GM18520 (cell line): Measurements from ENCODE around the gene ACOXL.
"Not testable (repeated sequence)": the region's sequence is repeated elsewhere in the genome, so short reads cannot be mapped to it uniquely, and the experiment has no call there.

Experiments
- ATAC-seq: cut with Tn5 transposase; IDR thresholded peaks from one replicate; pipeline ENCODE4 v1.9.1; 2021; ENCODE audit not compliant: unreplicated experiment

Gene ACOXL

GRCh38 chr2:111050701-111051376 is 318.5 kb downstream of the ACOXL start:
- ATAC-seq = no peak

GRCh38 chr2:111052621-111053020 is 320.2 kb downstream of the ACOXL start:
- no peak for ATAC-seq

GRCh38 chr2:111053266-111053665 is 320.9 kb downstream of the ACOXL start:
- no peak for ATAC-seq

DNA sequence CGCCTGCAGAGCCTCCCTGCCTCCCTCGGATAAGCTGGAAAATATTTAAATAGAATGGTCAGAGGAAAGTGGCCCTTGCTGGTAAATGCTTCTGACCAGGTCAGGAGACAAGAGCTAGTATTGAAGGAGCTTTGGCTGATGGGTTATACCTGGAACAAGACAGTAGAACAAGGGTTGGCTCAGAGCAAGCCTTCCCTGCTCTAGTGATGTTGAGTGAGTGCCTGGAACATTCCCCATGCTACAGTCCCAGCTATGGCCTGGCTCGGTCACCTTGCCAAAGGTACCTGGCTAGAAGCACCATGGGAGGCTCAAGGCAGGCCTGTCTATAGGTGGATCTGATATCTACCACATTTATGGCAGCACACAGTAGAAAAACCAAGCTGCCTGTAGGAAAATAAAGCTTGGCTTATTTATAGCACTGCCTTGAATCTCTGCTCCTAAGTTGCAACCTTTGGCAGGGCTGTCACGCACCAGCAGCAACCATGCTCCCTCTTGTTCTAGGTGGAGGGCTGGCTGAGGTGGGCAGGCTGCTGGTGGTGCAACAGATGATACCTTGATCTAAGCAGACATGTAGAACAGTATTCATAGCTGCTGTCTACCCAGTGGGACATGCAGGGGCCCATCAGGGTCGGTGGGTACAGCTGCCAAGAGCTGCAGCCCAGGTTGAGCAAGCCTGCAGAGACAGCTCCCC is 321.6 kb downstream of the ACOXL start:
- ATAC-seq = no peak

DNA sequence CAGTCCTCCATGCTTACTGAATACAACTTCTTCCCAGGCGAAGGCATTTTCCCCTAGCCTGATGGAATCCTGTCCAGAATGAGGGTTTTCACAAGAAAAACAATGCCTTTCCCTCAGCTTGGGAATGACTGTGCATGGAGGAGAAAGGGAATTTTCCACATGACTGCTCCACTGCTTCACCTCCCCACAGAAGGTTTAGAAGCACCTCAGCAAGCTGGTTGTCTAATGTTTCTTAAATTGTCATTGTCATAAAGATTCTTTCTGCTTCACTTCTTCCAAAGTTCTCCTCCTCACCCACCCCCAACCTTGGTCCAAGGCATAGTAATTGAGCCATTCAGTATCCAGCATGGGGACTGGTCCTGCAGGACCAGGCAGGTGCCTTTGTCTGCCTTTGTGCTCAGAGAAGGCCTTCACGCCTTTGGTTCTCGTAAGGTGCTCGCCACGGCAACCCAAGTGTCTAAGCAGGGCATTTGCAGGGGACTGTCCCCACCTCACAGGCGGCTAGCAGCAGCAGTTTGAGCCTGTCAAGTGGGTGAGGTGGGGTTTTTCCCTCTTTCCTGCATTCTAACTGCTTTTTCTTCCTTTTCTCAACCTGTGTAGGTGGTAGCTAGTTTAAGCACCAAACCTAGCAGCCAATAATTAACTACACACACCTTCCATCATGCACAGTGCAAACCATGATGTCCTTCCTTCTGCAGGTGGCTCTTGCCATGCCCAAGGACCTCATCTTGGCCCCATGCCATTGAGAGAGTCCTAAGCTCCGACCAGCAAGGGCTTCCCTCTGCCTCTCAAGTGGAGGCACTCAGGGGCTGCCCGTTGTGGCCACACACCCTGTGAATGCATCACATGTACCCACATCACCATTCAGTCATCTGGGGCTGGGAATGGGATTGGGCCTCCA is 322.7 kb downstream of the ACOXL start:
- peak; percentile 65 for ATAC-seq

DNA sequence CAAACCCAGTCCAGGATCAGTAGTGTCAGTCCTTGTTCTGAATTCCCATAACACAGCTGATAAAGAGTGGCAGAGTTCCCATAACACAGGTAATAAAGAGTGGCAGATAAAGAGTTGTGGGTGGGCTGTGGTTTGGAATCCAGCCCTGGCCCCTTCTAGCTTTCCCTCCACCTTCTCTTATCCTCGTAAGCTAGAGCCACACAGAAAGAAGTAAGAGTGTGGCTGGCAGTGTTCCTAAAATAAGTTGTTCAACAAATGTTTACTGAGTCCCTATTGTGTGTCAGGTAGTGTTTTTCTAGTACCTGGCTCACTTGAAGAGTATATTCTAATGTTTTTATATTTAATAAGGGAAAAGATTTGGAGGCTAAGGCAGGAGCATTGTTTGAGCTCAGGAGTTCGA is 323.4 kb downstream of the ACOXL start:
- no peak for ATAC-seq

- no peak for ATAC-seq
These were observed 324.7 kb downstream of the ACOXL start for GRCh38 chr2:111057045-111057444.

- ATAC-seq = no peak
These were observed 325.3 kb downstream of the ACOXL start for GRCh38 chr2:111057721-111058120.

DNA sequence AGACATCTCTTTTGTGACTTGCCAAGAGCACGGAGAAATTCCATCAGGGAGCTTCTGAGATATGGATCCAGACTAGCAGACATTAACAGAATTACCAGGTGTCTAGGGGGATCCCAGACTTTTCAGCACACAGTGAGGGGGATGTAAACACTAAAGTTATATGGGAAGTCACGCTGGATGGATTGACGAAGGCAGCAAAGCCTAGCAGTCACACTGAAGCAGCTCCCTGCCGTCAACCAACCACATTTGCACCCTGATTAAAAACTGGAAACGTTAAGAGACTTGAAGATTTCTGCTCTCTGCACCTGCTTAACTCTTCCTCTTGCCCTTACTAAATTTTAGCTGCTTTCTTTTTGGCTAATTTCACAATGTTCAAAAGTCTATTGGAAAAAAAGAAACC is 325.9 kb downstream of the ACOXL start:
- no peak for ATAC-seq

DNA sequence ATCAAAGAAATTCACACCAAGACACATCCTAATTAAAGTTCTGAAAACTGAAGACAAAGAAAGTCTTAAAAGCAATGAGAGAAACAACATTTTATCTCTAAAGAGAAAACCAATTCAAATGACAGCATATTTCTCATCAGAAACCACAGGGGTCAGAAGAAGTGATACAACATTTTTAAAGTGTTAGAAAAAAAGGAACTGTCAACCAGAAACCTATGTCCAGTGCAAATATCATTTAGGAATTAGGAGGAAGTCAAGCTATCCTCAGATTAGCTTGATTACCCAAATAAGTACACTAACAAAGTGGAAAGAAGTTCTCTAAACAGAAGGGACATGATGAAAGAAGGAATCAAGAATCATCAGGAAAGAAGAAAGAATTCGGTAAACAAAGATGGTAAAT is 328.8 kb downstream of the ACOXL start:
- no peak for ATAC-seq

DNA sequence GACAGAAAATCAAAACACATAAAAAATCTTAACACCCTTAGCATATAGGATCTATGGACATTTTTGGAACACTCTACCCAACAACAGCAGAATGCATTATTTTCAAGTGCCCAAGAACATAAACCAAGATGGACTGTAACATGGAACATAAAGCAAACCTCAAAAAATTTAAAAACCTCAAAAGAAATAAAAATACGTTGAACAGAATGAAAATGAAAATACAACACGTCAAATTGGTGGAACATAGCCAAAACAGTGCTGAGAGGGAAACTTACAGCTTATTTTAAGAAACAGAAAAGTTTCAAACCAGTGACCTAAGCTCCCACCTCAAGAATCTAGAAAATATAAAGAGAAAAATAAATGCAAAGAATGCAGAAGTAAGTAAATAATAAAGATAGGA is 330.0 kb downstream of the ACOXL start:
- peak; percentile 53 for ATAC-seq

DNA sequence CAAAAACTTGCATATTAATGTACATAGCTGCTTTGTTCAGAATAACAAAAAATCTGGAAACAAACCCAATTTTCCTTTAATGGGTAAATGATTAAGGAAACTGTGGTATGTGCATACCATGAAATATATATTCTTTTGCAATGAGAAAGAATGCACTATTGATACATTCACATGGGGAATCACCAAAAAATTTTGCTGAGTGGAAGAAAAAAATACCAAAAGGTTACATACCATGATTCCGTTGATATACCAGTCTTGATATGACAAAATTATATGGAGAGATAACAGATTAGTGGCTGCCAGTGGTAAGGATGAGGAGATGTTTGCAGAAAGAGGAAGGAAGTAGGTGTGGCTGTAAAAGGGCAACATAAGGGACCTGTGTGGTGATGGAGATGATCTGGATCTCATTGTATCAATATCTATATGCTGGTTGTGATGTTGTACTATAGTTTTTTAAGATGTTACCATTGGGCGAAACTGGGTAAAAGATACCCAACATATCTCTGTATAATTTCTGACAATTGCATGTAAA is 333.8 kb downstream of the ACOXL start:
- no peak for ATAC-seq

DNA sequence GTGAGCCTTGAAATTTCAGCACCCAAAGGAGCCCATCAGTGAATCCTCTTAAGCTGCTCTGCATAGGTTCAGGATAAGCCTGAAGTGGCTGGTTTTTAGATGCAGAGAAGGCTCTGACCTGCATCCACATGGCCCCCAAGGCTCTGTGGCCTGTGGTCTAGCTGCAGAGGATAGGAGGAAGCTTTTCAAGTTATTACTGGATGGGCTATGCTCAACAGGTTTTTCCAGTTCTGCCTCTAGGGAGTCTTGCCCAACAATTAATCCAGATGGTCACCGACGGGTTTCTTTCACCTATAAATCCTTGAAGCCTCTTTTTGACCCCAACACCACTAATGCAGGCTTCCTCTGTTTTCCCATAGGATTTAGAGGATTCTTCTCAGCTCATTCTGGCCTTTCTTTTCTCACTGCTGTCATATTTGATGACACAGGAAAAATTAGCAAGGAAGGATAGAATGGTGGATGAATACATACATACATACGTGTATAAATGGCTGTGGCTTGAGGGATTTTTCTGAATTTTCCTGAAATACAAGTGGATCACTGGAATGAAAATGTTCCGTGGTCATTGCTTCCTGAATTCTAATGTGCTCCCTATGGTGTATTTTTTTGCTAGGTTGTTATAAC is 336.2 kb downstream of the ACOXL start:
- ATAC-seq = no peak

DNA sequence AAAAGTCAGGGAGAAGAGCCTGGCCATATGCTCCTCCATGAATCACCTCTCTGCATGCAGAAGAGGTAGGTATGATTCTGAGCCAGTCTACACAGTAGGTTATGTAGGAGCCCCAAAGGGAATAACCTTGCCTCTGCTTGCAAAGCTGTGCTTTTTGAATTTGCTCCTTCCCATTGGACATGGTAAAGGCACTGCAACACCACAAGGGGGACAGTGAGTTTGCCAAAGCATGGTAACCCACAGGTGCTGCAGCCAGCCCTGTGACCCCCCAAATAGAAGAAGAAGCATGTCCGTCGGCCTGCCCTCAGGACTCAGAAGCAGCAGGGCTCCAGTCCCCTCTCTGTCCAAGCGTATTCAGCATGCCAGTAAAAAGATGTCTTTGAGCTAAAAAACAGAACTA is 337.3 kb downstream of the ACOXL start:
- no peak for ATAC-seq

DNA sequence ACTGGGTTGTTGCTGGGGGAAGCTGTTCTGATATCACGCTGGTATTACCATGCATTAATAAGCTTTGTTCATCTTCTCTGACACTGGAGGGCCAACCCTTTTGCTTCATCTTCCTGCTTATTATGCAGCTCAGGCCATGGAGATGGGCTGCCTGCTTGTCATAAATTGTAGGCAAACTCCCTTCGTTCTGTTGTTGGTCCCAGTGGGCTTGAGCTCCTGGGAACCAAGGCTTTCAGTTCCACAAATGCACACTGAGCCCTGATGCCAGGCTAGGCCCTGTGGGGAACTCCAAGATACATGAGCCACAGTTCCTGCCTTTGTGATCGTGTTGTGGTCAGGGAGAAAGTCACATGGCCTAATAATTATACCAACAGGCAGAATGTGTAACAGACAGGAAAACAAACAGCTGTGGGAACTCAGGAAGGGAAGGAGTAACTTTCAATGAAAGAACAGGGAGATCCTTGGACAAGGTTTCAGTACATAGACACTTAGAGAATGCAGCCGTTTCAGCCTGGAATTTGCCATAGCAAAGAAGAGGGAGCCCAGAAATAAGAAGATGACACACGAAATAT is 339.3 kb downstream of the ACOXL start:
- ATAC-seq = no peak

GRCh38 chr2:111072220-111072871 is 340.0 kb downstream of the ACOXL start:
- no peak for ATAC-seq

DNA sequence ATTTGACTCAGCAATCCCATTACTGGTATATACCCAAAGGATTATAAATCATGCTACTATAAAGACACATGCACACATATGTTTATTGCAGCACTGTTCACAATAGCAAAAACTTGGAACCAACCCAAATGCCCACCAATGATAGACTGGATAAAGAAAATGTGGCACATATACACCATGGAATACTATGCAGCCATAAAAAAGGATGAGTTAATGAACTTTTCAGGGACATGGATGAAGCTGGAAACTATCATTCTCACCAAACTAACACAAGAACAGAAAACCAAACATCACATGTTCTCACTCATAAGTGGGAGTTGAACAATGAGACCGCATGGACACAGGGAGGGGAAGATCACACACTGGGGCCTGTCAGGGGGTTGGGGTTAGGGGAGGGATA is 350.3 kb downstream of the ACOXL start:
- ATAC-seq = not testable (repeated sequence)

DNA sequence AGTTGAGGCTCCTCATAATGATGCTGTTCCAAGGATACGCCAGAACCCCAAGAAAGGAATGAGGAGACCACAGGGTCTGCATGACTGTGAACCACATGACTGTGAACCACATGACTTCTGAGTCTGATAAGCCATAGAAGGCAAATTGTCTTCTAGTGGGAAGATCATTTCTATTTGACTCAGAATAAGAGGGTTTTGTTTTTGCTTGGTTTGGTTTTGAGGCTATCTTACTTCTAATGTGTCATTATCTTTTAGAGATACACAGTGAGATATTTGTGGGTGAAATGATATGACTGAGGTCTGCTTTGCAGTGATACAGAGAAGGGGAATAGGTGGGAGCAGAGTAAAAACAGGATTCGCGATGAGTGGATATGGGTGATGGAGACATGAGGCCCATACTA is 359.4 kb downstream of the ACOXL start:
- ATAC-seq = peak; percentile 64

DNA sequence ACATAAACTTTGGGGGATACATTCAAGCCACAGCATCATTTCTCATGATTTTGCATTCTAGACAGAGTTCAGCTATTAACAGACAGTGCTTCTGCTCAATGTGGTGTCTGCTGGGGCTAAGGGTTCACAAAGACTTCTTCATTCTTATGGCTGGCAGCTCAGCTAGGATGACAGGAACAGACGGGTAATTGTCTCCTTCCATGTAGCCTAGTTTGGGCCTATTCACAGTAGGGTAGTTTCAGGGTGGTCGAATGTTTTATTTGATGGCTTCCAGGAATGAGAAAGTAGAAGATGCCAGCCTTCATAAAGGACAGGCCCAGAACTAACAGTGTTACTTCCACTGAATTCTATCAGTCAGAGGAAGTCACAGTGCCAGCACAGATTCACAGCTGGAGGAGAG is 362.3 kb downstream of the ACOXL start:
- ATAC-seq = no peak

- no peak for ATAC-seq
These were observed 363.1 kb downstream of the ACOXL start for GRCh38 chr2:111095434-111095833.
